Measurements from ENCODE around the gene GMNN.

Gene GMNN

DNA sequence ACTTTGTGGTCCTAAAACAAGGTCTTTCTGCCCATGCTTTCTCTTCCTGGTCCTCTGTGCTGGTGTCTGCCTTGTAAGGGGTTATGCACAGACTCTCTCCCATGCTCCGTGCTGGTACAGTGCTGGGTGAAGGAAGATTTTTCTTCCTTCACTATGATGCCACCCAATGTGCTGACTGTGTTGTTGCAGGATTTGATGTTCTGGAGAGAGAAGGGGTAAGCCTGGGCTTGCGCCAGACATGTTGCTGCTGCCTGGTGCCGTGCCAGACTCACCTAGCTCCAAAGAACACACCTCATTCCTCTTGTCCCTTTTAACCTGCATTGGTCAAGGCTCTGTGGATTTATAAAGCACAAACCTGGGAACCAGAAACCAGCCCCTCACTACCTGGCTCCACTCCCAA is 52.4 kb downstream of the GMNN start:
- H3K4me3 ChIP-seq (ENCODE audit: low read depth, low read length): no peak overlapping the region
- TF ChIP-seq, protein P1, sequence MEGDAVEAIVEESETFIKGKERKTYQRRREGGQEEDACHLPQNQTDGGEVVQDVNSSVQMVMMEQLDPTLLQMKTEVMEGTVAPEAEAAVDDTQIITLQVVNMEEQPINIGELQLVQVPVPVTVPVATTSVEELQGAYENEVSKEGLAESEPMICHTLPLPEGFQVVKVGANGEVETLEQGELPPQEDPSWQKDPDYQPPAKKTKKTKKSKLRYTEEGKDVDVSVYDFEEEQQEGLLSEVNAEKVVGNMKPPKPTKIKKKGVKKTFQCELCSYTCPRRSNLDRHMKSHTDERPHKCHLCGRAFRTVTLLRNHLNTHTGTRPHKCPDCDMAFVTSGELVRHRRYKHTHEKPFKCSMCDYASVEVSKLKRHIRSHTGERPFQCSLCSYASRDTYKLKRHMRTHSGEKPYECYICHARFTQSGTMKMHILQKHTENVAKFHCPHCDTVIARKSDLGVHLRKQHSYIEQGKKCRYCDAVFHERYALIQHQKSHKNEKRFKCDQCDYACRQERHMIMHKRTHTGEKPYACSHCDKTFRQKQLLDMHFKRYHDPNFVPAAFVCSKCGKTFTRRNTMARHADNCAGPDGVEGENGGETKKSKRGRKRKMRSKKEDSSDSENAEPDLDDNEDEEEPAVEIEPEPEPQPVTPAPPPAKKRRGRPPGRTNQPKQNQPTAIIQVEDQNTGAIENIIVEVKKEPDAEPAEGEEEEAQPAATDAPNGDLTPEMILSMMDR (IDR thresholded peaks at IDR 0.05; ENCODE audit: borderline replicate concordance, insufficient read depth, low read depth, low read length): no peak

DNA sequence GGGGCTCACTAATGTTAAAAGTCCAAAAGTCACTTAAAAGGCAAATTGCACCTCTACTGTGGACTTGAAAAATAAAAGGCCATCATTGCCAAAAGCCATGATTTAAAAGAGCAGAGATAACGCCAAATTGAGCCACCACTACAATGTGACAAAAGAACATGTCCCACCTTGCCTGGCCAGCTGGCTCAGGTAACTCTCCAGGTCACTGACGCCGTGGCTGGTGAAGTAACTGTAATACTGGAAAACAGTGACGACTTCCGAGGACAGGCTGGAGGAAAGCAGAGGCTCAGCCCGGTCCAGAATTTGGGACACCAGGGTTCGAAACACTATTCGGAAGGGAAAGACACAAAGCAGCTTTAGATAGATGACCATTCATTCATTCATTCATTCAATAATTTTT is 53.2 kb downstream of the GMNN start:
- TF ChIP-seq, protein P1 (IDR thresholded peaks at IDR 0.05; ENCODE audit: borderline replicate concordance, insufficient read depth, low read depth, low read length): no peak
- H3K4me3 ChIP-seq (ENCODE audit: low read depth, low read length): no peak overlapping the region

DNA sequence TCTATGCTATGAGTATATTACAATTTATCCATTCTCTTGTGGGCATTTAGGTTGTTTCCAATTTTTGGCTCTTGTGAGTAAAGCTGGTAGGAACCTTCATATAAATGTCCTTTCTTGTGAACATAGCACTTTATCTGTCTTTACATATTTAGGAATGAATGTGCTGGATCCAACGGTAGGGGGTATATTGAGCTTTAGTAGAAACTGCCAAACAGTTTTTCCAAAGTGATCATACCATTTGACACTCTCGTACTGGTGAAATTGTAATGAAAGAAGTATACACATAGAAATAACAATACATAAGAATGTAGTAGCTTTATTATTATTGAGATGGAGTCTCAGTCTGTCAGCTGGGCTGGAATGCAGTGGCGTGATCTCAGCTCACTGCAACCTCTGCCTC is 54.9 kb downstream of the GMNN start:
- TF ChIP-seq, protein P1 (IDR thresholded peaks at IDR 0.05; ENCODE audit: borderline replicate concordance, insufficient read depth, low read depth, low read length): no peak
- H3K4me3 ChIP-seq (ENCODE audit: low read depth, low read length): no peak overlapping the region

DNA sequence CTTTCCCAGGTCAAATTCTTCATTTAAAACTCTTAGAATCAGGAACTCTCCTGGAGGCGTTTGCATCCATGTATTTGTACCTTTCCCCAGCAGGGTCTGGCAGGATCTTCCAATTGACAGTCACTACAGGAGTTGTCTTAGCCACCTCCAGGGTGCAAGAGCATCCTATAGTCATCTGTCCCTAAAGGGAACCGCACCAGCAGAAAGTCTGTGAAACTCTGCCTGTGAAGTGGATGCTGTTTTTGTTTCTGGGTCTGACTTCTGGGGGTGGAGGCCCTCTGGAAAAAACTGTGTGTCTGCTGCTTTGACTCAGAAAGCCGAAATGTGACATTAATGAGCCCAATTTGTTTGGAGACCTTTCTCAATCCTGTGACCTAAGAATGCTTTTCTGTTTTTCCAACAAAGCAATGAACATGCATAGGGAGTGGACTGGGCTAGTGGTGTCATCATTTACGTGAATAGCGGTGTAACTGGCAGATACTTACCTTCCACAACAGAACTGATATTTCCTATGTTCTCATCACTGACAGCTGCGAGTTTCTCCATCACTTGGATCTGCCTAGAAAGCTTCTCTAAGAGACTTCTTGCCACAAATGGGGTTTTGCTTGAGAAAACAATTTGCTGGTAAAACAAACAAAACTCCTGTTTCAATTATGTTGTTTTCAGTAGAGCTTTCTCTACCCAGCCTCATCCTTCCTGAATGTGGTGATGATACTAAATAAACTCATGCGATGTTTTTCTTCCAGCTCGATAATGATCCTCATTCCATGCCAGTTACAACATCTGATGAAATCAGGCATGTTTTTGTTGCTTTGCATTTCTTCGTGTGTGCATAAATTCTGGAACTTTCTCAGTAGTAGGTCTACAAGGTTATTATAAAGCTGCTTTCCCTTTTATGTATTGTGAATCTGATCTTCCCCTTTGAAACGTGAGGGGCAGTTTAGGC is 57.3 kb downstream of the GMNN start:
- no peak overlapping the region for H3K4me3 ChIP-seq (ENCODE audit: low read depth, low read length)
- TF ChIP-seq, protein P1 (IDR thresholded peaks at IDR 0.05; ENCODE audit: borderline replicate concordance, insufficient read depth, low read depth, low read length): no peak

DNA sequence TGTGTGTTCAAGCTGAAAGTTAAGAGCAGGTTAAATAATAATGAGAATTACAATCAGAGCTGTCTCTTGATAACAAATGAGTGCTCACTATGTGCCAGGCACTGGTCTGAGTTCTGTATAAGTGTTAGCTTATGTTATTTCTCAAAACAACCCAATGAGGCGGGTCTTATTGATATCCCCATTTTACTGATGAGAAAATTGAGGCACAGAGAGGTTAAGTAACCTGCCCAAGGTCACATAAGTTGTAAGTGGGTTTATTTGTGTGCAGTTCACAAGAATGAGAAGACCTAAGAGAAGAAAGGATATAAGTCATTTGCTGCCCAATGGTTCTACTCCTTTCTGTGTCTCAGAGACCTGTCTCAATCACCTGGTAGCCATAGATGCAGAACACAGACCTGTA is 58.1 kb downstream of the GMNN start:
- TF ChIP-seq, protein P1 (IDR thresholded peaks at IDR 0.05; ENCODE audit: borderline replicate concordance, insufficient read depth, low read depth, low read length): no peak
- H3K4me3 ChIP-seq (ENCODE audit: low read depth, low read length): no peak overlapping the region

DNA sequence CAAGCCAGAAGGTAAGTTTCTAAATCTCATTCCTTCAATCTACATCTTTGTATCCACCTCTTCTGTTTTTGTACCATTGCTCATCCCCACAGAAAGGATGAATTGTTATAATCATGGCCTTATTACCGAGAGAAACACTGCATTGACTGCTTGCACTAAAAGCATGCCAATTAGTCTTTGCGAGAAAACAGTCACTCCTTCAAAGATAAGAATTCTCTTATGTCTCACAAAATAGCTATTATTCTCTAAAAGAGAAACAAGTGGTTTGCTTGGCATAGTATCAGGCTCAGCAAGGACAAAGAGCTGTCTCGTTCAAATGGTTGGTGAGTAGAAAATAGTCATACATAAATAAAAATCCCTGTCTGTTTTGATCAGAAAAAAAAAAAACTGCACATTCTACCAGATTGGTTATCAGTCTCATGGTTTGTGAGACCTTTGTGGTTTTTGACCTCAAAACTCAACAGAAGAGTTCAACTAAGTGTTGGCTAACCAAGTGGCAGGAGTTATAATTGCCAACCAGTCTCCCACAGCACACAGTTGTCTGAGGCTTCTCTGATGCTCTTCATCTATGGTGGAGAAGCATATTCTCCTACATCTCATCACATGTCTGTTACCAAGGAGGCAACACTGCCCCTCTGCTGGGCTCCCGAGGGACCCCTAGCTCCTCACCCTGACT is 59.1 kb downstream of the GMNN start:
- TF ChIP-seq, protein P1 (IDR thresholded peaks at IDR 0.05; ENCODE audit: borderline replicate concordance, insufficient read depth, low read depth, low read length): no peak
- no peak overlapping the region for H3K4me3 ChIP-seq (ENCODE audit: low read depth, low read length)

Measured in GM12875 (cell line).